Chondrocyte (in vitro differentiated cells): ENCODE measurements around the gene ITGB4. TPM values are rescaled to one million over a fixed set of nuclear protein-coding genes. Genes with fewer than 3 reads are reported as not detected.

Experiments used
- DNase-seq: peaks from one replicate; pipeline ENCODE4 v3.0.0; 2021; ENCODE audit warnings: mixed read lengths, low spot score
- H3K27ac Mint-ChIP-seq: one replicate; pipeline ENCODE4 v1.8.0; 2021; ENCODE audit warnings: mild to moderate bottlenecking, moderate library complexity, mixed read lengths; ENCODE audit not compliant: unreplicated experiment
- H3K27me3 Mint-ChIP-seq: 2 replicates; pipeline ENCODE4 v1.8.0; 2021; ENCODE audit warnings: low read depth, mixed read lengths
- H3K36me3 Mint-ChIP-seq: 2 replicates; pipeline ENCODE4 v1.8.0; 2021; ENCODE audit warnings: low read depth, mixed read lengths
- H3K4me1 Mint-ChIP-seq: 2 replicates; pipeline ENCODE4 v1.8.0; 2021; ENCODE audit warnings: low read depth, mild to moderate bottlenecking, mixed read lengths
- H3K4me3 Mint-ChIP-seq: one replicate; pipeline ENCODE4 v1.8.0; 2021; ENCODE audit warnings: mild to moderate bottlenecking, moderate library complexity, mixed read lengths; ENCODE audit not compliant: unreplicated experiment
- H3K9me3 Mint-ChIP-seq: 2 replicates; pipeline ENCODE4 v1.8.0; 2021; ENCODE audit warnings: low read depth, mixed read lengths
- CTCF ChIP-seq: fragments of 200-600 bp; sonication (generic); IDR thresholded peaks from 2 replicates; pipeline ENCODE4 v1.5.0; 2021; ENCODE audit warnings: antibody characterized with exemption, mild to moderate bottlenecking, moderate library complexity
- microRNA-seq: library from miRNA; unstranded; fragments of <30 nt; microRNA quantifications from one replicate; pipeline ENCODE4 v1.2.0, GENCODE V29; 2020; ENCODE audit warnings: borderline number of aligned reads
- total RNA-seq: library from RNA; stranded (reverse); gene quantifications from 3 replicates; pipeline ENCODE4 v1.2.1, GENCODE V29; 2021

The ITGB4 gene
- total RNA-seq, 1 donor from 2014 or later, result 5.6 TPM

DNA sequence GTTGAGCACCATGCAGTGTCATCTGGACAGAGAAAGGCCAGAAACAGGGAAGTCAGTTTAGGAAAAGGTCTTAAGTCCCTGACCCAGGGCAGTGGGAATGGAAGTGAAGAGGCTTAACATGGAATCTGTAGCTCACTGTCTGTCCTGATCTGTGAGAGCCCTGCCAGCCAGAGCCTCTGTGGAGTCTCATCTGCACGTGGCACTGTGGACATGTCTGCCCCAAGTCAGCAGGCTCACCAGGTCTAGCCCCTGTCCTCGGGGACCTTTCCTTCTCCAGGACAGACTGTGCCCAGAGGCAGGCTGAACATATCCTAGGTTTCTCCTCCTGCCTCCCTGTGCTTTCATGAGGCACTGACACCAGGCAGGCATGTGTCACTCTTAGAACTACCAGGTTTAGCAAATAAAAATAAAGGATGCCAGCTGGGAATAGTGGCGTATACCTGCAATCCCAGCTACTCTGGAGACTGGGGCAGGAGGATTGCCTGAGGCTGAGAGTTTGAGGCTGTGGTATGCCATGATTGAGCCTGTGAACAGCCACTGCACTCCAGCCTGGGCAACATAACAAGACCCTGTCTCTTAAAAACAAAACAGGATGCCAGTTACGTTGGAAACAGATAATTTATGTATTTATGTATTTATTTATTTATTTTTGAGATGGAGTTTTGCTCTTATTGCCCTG is 85.7 kb downstream of the ITGB4 start:
- no peak overlapping the region for H3K27ac Mint-ChIP-seq
- peak; percentile 59 for DNase-seq
- H3K27me3 Mint-ChIP-seq, result no peaks in the 10 kb centered on the region
- H3K4me3 Mint-ChIP-seq, result no peak overlapping the region
- no peaks in the 10 kb centered on the region for H3K36me3 Mint-ChIP-seq
- H3K4me1 Mint-ChIP-seq, result peaks cover 20% of the 10 kb centered on the region
- no peaks in the 10 kb centered on the region for H3K9me3 Mint-ChIP-seq
- TF ChIP-seq CTCF, result no peak

Small RNA genes lying within 50 kb of the gene (microRNA-seq; reads per million reads assigned to microRNA genes)
- gene MIR4738, result not detected

Other genes with a start within 250 kb of the ITGB4 start
- gene CASKIN2, start 205.9 kb upstream of the ITGB4 start, total RNA-seq, result 27.1 to 30.4 TPM (median 30.3 TPM) in 3 replicates
- 11.0 to 14.6 TPM (median 12.2 TPM) in 3 replicates for gene TSEN54, start 204.9 kb upstream of the ITGB4 start, total RNA-seq
- 1.4 to 1.8 TPM (median 1.5 TPM) in 3 replicates for gene LLGL2, start 195.8 kb upstream of the ITGB4 start, total RNA-seq
- gene MYO15B, start 133.7 kb upstream of the ITGB4 start, total RNA-seq, result 15.9 to 20.9 TPM (median 16.0 TPM) in 3 replicates
- 0.23 to 0.29 TPM in 2 of 3 replicates, not detected in the other for gene SMIM5, start 88.0 kb upstream of the ITGB4 start, total RNA-seq
- 20.4 to 30.4 TPM (median 21.1 TPM) in 3 replicates for gene RECQL5, start 54.3 kb upstream of the ITGB4 start, total RNA-seq
- 59.9 to 91.8 TPM (median 67.5 TPM) in 3 replicates for gene SAP30BP, start 54.1 kb upstream of the ITGB4 start, total RNA-seq
- 27.8 to 34.7 TPM (median 30.0 TPM) in 3 replicates for gene GALK1, start 43.7 kb downstream of the ITGB4 start, total RNA-seq
- 20.9 to 35.8 TPM (median 21.0 TPM) in 3 replicates for gene UNK, start 63.3 kb downstream of the ITGB4 start, total RNA-seq
- 1.1 to 3.1 TPM (median 1.5 TPM) in 3 replicates for gene UNC13D, start 122.9 kb downstream of the ITGB4 start, total RNA-seq
- 45.0 to 62.5 TPM (median 56.5 TPM) in 3 replicates for gene WBP2, start 133.9 kb downstream of the ITGB4 start, total RNA-seq
- 33.9 to 50.6 TPM (median 46.3 TPM) in 3 replicates for gene TRIM47, start 157.1 kb downstream of the ITGB4 start, total RNA-seq
- 25.2 to 27.1 TPM (median 27.0 TPM) in 3 replicates for gene TRIM65, start 175.5 kb downstream of the ITGB4 start, total RNA-seq
- 47.4 to 53.3 TPM (median 49.8 TPM) in 3 replicates for gene MRPL38, start 183.4 kb downstream of the ITGB4 start, total RNA-seq
- gene FBF1, start 219.6 kb downstream of the ITGB4 start, total RNA-seq, result 6.7 to 19.8 TPM (median 7.5 TPM) in 3 replicates